ENCODE results near the gene FKBP8.

GRCh38 chr19:18501351-18501750 lies 42.0 kb downstream of the FKBP8 start:
- no peak for TF ChIP-seq CTCF (conservative IDR thresholded peaks at IDR 0.05; ENCODE audit: low read length)
- no peak for TF ChIP-seq EZH2phosphoT487 (IDR thresholded peaks at IDR 0.05; ENCODE audit: borderline replicate concordance, low read depth, low read length)
